Measurements from ENCODE around the gene EIF3L. TPM values are rescaled to one million over a fixed set of nuclear protein-coding genes. Genes with fewer than 3 reads are reported as not detected.
"Not testable (repeated sequence)": the region's sequence is repeated elsewhere in the genome, so short reads cannot be mapped to it uniquely, and the experiment has no call there.

The EIF3L gene
- 499 TPM for polyA plus RNA-seq (2013, experiment 1 of 2; ENCODE audit: insufficient read length)
- 544 TPM for polyA plus RNA-seq (2013, experiment 2 of 2; ENCODE audit: insufficient read length)

DNA sequence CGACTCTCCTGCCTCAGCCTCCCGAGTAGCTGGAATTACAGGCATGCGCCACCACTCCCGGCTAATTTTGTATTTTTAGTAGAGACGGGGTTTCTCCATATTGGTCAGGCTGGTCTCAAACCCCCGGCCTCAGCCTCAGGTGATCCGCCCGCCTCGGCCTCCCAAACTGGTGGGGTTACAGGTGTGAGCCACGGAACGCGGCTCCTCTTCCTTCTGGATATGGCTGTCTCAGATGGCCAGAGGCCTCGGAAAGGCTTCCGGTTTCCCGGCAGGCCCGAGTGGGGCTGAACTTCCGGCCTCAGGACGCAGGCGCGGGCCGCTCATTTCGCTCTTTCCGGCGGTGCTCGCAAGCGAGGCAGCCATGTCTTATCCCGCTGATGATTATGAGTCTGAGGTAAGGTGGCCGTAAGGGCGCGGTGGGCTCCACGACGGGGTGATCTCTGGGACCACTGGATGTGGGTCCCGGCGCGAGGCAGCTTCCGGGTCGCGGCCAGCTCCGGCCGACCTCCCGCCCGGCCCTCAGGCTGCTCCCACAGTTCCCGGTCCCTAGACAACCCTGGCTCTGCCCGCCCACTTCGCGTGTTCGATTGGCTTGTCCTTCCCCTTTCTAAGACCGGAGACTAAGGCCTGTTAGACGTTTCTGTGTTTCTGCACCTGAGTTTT lies at the start of gene EIF3L:
Gene EIF3L, plus strand, starts transcription at position 331 of the 663 bp plus-strand sequence. Its CDS starts 31 bp downstream, at position 362.
- DNase-seq = peak; percentile 87

DNA sequence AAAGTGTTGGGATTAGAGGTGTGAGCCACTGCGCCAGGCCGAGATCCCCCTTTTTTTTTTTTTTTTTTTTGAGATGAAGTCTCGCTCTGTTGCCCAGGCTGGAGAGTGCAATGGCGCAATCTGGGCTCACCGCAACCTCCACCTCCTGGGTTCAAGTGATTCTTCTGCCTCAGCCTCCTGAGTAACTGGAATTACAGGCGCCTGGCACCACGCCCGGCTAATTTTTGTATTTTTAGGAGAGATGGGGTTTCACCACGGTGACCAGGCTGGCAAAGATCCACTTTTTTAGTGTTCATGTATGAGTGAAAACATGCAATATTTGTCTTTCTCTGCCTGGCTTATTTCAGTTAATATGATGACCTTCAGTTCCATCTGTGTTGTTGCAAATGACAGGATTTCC lies 49.2 kb upstream of the EIF3L start:
- DNase-seq = not testable (repeated sequence)

DNA sequence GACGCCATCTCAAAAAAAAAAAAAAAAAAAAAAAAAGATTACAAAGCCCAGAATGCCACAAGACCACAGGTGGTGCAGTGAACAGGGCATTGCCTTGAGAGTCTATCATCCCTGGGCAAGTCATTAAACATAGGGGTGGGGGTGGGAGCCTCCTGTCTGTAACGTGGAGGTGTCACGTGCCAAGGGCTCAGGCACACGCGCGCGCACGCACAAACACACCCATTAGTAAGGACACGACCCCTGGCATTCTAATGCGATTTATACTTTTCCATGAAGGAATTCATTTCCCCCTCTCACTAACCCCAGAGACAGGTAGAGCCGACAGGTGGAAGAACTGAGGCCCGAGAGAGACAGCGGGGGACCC lies 47.3 kb upstream of the EIF3L start:
- no peak for DNase-seq

DNA sequence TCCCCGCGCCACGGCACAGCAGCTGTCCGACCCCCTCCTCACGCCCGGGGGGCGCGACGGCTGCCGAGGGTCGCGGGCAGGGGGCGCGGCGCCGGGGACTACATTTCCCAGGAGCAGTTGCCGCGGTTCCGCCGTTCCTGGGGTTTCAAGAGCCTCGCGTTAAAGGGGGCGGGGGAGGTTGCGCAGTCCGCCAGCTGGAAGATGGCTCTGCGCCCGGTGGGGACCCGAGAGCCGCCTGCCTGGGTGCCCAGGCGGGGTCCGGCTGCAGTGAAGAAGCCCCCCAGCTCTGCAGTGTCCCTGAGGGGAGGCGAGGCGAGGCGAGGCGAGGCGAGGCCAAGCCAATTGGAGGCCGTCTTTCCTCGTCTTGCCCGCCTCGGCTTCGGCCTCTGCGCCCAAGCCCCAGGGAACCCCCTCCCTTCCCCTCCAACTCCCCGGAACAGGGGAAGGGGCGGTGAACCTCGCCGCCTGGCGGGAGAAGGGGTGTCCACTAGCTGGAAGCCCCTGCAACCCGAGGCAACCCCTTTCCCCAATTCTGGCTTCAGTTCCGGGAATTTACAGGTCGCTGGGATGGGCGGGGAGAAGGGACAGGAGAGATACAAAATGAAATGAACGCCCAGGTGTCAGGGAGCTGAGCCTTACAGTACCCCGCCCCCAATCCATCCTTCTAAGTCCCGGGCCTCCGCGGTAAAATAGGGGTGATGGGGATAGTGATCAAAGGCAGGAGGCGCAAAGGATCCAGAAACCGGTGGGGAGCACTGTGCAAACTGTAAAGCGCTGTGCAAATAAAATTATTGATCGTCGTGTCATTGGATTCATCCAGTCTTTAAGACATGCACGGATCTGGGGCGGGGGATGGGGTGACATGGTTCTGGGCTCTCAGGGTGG lies 46.7 kb upstream of the EIF3L start:
- DNase-seq = peak; percentile 59

DNA sequence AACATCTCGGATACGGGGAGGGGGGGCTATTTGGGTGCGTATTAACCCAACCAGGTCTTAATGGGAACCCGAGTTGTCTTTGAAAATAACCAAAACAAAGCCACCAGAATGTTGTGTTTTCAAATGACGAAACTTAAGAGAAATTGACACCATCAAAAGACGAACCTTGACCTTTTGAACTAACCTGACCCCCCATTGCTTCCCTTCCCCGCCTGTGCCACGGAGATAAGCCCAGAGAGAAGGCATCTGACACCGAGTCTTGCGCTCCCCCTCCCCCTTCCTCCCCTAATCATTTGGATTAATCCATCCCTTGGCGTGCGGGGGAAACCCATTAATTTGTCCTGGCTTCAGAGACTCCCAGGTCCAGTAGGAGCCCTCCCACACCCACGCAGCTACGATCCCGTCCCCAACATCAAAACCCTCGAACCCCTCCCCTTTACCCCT lies 46.0 kb upstream of the EIF3L start:
- no peak for DNase-seq

DNA sequence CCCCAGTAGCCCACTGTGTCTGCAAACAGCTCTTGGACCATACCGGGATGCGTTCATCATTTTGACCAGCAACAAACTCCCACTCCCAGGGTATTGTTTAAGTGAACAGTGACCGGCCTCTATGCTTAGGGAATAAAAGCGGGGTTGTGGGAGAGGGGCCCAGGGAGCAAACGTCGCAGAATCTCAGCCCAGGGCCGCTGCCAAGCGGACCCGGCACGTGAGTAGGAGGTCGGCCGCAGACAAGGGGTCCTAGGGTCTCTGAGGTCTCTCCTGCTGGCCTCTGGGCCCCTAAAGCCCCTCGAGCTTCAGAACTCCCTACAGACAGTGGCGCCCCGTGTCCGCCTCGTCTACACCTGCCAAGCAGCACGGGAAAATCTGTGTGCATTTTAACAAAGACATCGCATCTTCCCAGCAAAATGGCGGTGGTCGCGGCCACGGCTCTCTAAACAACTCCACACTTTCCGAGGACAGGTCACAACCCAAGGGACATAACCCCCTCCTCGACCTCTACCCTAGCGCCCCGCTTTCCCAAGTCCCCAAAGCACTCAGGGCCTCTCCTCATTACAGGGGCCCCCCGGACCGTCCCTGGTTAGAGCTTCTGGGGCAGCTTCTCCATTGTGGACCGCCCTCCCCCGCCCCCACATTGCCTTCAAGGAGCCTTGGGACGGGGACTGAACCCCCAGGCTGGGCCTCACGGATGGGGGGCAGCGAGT lies 45.4 kb upstream of the EIF3L start:
- no peak for DNase-seq

DNA sequence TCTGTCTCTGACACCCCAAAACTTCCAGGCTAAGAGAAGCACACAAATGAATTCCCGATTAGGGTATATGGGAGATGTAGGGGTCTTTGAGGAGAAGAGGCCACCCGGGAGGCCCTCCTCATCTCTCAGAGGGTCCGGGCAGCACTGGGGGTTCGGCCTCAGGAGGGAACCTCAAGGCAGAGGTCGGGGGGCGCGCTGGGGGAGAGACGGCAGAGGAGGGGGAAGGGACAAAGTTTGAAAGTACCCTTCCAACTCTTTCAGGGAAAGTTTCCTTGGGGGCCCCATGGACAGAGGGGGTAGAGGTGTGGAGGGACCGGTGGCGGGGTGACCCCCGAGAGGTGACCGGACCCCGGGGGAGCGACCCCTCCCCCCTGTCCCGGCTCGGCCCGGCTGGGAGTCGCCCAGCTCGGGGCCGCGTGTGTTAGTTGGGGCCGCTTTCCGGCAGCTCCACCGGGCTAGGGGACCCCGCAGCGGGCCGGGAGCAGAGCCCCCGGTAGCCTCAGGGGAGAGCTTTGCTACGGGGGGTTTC lies 44.8 kb upstream of the EIF3L start:
- no peak for DNase-seq

DNA sequence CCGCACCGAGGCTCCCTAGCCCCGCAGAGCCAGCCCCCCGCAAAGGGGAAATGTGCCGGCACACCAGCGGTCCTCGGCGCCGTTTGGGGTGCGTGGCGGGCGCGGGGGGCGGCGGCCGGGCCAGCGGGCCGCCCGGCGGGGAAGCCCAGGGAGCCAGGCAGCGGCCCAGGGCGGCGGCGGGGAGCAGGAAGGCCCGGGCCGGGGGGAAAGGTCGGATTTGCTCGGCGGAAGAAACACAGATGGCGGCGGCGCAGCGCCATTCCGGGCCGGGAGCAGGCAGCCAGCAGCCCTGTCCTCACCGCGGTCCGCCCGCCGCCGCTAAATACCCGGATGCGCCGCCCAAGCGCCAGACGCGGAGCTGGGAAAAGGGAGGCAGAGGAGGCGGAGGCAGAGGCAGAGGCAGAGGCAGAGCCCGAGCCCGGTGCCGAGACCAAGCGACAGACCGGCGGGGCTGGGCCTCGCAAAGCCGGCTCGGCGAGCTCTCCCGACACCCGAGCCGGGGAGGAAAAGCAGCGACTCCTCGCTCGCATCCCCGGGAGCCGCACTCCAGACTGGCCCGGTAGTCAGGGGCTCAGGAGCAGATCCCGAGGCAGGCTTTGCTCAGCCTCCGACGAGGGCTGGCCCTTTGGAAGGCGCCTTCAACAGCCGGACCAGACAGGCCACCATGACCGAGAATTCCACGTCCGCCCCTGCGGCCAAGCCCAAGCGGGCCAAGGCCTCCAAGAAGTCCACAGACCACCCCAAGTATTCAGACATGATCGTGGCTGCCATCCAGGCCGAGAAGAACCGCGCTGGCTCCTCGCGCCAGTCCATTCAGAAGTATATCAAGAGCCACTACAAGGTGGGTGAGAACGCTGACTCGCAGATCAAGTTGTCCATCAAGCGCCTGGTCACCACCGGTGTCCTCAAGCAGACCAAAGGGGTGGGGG lies 44.1 kb upstream of the EIF3L start:
- peak; percentile 89 for DNase-seq

DNA sequence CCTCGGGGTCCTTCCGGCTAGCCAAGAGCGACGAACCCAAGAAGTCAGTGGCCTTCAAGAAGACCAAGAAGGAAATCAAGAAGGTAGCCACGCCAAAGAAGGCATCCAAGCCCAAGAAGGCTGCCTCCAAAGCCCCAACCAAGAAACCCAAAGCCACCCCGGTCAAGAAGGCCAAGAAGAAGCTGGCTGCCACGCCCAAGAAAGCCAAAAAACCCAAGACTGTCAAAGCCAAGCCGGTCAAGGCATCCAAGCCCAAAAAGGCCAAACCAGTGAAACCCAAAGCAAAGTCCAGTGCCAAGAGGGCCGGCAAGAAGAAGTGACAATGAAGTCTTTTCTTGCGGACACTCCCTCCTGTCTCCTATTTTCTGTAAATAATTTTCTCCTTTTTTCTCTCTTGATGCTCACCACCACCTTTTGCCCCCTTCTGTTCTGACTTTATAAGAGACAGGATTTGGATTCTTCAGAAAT lies 43.4 kb upstream of the EIF3L start:
- no peak for DNase-seq

DNA sequence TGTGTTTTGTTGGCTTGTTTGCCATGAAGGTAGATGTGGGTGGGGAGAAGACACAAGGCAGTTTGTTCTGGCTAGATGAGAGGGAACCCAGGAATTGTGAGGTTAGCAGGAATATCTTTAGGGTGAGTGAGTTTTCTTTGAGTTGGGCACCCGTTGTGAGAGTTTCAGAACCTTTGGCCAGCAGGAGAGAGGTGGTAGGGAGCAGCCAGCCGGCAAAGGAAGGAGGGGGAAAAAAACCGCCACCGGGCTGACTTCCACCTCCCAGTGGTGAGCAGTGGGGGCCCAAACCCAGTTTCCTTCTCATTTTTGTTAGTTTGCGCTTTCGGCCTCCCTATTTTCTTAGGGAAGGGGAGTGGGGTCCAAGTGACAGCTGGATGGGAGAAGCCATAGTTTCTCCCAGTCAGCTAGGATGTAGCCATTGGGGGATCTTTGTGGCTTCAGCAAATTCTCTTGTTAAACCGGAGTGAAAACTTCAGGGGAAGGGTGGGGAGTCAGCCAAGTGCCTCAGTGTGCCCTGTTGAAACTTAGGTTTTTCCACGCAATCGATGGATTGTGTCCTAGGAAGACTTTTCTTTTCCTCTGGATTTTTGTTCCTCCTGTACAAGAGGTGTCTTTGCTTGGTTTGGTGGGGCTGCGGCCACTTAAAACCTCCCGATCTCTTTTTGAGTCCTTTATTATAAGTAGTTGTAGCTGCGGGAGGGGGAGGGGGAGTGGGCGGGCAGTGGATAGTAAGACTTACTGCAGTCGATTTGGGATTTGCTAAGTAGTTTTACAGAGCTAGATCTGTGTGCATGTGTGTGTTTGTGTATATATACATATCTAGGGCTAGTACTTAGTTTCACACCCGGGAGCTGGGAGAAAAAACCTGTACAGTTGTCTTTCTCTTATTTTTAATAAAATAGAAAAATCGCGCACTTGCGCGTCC lies 42.5 kb upstream of the EIF3L start:
- peak; percentile 51 for DNase-seq

DNA sequence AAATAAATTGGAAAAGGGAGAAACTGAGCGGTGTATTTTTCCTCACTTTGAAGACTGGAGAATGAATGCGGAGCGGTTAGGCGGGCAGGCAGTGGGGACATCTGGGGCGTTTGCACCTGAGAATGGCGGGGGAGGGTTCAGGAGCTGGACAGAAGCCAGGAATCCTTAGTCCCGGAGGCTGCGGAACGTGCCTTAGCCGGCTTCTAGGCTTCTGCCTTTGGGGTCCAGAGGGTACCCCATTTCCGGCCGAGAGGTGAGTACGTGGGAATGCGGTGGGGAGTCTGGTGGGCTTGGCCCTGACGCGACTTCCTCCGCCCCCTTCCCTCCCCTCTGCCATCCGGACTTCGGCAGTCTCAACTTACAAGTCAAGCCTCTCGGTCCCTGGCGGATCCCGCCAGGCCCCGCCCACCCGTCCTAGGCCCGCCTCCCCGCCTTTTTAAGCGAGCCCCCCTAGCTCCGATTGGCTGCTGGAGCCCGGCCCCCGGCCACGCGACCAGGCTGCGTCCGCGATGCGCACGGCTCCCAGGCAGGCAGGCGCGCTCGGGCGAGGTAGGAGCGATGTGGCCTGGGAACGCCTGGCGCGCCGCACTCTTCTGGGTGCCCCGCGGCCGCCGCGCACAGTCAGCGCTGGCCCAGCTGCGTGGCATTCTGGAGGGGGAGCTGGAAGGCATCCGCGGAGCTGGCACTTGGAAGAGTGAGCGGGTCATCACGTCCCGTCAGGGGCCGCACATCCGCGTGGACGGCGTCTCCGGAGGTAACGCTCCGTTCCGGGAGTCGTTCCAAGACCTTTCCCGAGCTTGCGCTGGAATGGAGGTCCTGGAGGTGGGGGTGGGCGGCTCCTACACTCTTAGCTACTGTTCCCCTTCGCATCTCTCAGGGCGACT lies 41.6 kb upstream of the EIF3L start, which contains the start of gene GCAT:
Gene GCAT, plus strand, starts transcription at position 525 of the 884 bp plus-strand sequence. Its CDS starts 34 bp downstream, at position 559.
- DNase-seq = peak; percentile 96

DNA sequence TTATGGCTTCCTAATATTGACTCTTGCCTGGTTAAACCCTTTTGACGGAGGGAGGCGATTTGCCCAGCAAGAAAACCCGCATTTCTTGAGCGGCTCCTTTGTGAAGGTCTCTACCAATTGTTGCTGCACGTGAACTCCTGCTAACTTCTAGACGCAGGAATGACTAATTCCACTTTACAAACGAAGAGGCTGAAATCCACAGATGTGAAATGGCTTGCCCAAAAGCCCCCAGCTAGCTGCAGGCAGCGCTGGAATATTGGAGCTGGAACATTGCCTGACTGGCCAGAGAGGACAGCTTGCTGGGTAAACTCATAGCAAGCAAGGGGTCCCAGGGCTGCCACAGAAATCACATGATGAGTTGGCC lies 40.9 kb upstream of the EIF3L start:
- DNase-seq = no peak

DNA sequence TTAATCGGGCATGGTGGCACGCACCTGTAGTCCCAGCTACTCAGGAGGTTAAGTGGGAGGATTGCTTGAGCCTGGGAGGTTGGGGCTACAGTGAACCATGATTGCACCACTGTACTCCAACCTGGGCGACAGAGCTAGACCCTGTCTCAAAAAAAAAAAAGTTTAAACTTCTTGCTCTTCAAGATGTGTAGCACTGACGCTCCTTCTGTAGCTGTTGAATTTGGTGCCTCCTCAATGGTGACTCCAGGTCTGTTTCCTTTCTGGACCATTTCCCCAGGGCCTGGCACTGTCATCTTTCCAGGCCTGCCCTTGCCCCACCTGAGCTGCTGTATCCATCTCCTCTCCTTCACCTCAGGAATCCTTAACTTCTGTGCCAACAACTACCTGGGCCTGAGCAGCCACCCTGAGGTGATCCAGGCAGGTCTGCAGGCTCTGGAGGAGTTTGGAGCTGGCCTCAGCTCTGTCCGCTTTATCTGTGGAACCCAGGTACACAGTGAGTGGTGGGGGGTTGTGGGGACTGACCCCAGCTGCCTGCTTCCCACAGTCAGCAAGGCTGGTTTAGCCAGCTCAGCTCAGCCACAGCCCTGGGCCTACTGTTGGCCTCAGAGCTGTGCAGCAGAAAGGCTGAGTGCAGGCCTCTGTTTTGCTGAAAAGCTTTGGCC lies 39.4 kb upstream of the EIF3L start:
- DNase-seq = no peak

DNA sequence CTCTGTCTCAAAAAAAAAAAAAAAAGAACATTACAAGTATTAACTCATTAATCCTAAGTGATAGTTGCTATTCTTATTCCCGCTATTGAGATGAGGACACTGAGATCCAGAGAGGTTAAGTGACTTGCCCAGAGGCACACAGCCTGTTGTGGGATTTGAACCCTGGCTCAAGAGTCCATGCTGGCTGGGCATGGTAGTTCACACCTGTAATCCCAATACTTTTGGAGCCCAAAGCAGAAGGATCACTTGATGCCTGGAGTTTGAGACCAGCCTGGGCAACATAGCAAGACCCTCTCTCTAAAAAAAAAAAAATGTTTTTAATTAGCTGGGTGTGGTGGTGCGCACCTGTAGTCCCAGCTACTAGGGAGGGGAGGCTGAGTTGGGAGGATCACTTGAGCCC lies 37.4 kb upstream of the EIF3L start:
- no peak for DNase-seq

DNA sequence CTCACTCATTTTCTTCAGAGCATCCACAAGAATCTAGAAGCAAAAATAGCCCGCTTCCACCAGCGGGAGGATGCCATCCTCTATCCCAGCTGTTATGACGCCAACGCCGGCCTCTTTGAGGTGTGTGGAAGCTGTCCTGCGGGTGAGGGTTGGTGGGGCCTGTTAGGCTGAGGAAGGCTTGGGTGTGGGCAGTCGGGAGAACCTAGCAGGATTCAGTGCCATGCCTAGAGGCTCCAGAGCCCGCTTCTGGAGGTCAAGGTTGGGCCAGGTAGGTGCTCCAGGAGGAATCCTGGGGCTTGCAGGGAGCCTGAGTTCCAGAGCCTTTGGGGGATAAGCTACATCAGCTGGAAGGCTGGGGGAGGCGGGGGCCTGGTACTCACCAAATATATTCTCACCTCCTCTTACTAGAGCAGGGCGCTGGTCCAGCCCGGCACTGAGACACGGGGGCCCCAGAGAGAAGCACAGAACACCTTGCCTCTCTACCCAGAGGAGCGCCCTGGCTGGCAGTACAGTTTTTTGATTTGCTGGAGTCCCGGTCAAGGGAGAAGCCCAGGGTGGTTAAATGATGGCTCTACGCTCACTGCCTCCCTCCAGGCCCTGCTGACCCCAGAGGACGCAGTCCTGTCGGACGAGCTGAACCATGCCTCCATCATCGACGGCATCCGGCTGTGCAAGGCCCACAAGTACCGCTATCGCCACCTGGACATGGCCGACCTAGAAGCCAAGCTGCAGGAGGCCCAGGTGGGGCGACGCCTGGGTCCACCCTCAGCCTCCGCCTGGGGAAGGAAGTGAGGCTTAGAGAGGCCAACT lies 36.1 kb upstream of the EIF3L start:
- DNase-seq = no peak

DNA sequence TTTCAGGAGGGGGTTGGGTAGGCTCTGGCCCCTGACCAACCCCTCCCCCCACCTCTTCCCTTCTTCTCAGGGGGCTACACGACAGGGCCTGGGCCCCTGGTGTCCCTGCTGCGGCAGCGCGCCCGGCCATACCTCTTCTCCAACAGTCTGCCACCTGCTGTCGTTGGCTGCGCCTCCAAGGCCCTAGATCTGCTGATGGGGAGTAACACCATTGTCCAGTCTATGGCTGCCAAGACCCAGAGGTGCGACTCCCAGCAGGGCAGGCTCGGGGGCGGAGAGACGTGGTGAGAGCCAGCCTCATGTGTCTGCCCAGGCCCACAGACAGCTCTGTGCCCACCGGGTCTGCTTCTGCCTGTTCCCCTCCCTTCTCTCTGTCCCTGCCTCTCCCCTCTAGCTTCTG lies 33.6 kb upstream of the EIF3L start:
- DNase-seq = no peak

DNA sequence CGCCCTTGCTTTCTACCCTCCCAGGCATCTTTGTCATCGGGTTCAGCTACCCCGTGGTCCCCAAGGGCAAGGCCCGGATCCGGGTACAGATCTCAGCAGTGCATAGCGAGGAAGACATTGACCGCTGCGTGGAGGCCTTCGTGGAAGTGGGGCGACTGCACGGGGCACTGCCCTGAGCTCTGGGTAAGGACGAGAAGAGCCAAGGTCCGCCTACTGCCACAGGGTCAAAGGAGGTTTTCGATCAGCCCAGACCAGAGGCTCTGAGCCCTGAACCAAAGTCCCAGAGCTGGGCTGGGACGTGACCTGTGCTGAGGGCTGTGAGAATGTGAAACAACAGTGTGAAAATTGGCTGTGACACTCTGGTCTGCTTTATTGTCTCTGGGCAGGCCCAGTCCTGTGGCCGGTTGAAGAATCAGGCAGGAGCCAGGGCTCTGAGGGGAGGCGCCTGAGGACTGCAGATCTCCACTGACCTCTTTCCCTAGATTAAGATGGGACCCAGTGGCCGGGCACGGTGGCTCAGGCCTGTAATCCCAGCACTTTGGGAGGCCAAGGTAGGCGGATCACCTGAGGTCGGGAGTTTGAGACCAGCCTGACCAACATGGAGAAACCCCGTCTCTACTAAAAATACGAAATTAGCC lies 32.6 kb upstream of the EIF3L start:
- no peak for DNase-seq

Measured in fibroblast of skin of scalp (primary cell).